ENCODE measurements around the gene BLOC1S3. TPM values are rescaled to one million over a fixed set of nuclear protein-coding genes. Genes with fewer than 3 reads are reported as not detected.

Gene BLOC1S3
- total RNA-seq, 1 donor from 2014 or later = 21.9 TPM

- H3K27me3 ChIP-seq (ENCODE audit: control insufficient read depth, insufficient read depth, low read length) = no peaks in the 10 kb centered on the region
- no peaks in the 10 kb centered on the region for H3K36me3 ChIP-seq (ENCODE audit: control insufficient read depth, insufficient read depth, low read length)
- no peak overlapping the region for H3K4me3 ChIP-seq (ENCODE audit: low read depth, low read length)
- no peak for DNase-seq (ENCODE audit: low read depth)
- TF ChIP-seq CTCF (IDR thresholded peaks at IDR 0.05; ENCODE audit: insufficient read depth, low read length, poor library complexity, severe bottlenecking) = no peak
These were observed 43.3 kb upstream of the BLOC1S3 start for GRCh38 chr19:45135176-45135885.

GRCh38 chr19:45136507-45137178 lies 41.9 kb upstream of the BLOC1S3 start:
- Histone ChIP-seq H3K36me3 (ENCODE audit: control insufficient read depth, insufficient read depth, low read length) (no peaks in the 10 kb centered on the region), H3K27me3 (ENCODE audit: control insufficient read depth, insufficient read depth, low read length) (no peaks in the 10 kb centered on the region), H3K4me3 (ENCODE audit: low read depth, low read length) (no peak overlapping the region)
- no peak for TF ChIP-seq CTCF (IDR thresholded peaks at IDR 0.05; ENCODE audit: insufficient read depth, low read length, poor library complexity, severe bottlenecking)
- no peak for DNase-seq (ENCODE audit: low read depth)

GRCh38 chr19:45137179-45137761 lies 41.3 kb upstream of the BLOC1S3 start:
- no peak for DNase-seq (ENCODE audit: low read depth)
- TF ChIP-seq CTCF (IDR thresholded peaks at IDR 0.05; ENCODE audit: insufficient read depth, low read length, poor library complexity, severe bottlenecking) = no peak
- Histone ChIP-seq H3K4me3 (ENCODE audit: low read depth, low read length) (no peak overlapping the region), H3K36me3 (ENCODE audit: control insufficient read depth, insufficient read depth, low read length) (peaks cover 1% of the 10 kb centered on the region), H3K27me3 (ENCODE audit: control insufficient read depth, insufficient read depth, low read length) (no peaks in the 10 kb centered on the region)

GRCh38 chr19:45138303-45138751 lies 40.3 kb upstream of the BLOC1S3 start:
- Histone ChIP-seq H3K27me3 (ENCODE audit: control insufficient read depth, insufficient read depth, low read length) (no peaks in the 10 kb centered on the region), H3K36me3 (ENCODE audit: control insufficient read depth, insufficient read depth, low read length) (peaks cover 3% of the 10 kb centered on the region), H3K4me3 (ENCODE audit: low read depth, low read length) (no peak overlapping the region)
- TF ChIP-seq CTCF (IDR thresholded peaks at IDR 0.05; ENCODE audit: insufficient read depth, low read length, poor library complexity, severe bottlenecking) = no peak
- DNase-seq (ENCODE audit: low read depth) = no peak

- H3K27me3 ChIP-seq (ENCODE audit: control insufficient read depth, insufficient read depth, low read length) = no peaks in the 10 kb centered on the region
- TF ChIP-seq CTCF (IDR thresholded peaks at IDR 0.05; ENCODE audit: insufficient read depth, low read length, poor library complexity, severe bottlenecking) = no peak
- H3K4me3 ChIP-seq (ENCODE audit: low read depth, low read length) = no peak overlapping the region
- H3K36me3 ChIP-seq (ENCODE audit: control insufficient read depth, insufficient read depth, low read length) = peaks cover 3% of the 10 kb centered on the region
- no peak for DNase-seq (ENCODE audit: low read depth)
These were observed 39.1 kb upstream of the BLOC1S3 start for GRCh38 chr19:45139286-45140143.
